GM21515 (cell line): ENCODE results near the gene CEMIP.

Source experiments
- ATAC-seq: cut with Tn5 transposase; IDR thresholded peaks from one replicate; pipeline ENCODE4 v1.9.1; 2021; ENCODE audit not compliant: unreplicated experiment

The CEMIP gene

DNA sequence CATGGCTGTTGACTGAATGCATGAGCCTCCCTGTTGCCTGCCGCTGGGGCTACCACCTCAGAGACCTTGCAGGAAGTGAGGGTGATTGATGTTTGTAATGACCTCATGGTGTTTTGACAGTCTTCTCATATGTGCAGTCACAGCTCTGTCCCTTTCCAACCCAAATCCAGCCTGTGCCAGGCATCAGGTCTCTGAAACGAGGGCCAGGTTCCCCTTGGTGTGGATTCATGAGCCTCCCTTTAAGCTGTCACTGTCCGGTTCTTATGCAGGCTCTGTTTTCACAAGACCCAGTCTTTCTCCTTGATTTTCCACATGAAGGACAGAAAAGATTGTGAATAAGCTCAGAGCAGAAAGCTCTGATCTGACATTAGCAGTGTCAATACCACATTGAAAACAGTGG lies 43.1 kb downstream of the CEMIP start:
- no peak for ATAC-seq

DNA sequence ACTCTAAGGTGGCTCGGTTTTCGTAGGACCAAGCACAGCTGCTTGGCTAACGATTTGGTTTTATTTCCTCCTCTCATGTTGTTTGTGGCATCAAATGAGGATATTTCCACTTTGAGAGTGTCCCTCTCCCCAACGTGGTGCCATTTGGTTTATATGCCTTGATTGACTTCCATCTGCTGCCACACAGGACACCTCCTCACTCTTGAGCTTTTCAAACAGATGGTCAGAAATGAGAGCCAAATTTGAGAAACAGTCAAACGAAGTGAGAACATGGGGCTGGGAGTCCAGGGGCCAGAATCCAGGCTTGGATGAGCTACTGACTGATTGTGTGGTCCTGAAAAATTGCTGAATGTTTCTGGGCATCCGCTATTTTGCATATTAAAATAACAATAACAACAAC lies 43.5 kb downstream of the CEMIP start:
- no peak for ATAC-seq

- no peak for ATAC-seq
Measured at GRCh38 chr15:80823120-80823519, 44.0 kb downstream of the CEMIP start.

GRCh38 chr15:80823995-80824394 lies 44.8 kb downstream of the CEMIP start:
- no peak for ATAC-seq

GRCh38 chr15:80825361-80826030 lies 46.3 kb downstream of the CEMIP start:
- no peak for ATAC-seq

GRCh38 chr15:80828796-80829195 lies 49.6 kb downstream of the CEMIP start:
- no peak for ATAC-seq

DNA sequence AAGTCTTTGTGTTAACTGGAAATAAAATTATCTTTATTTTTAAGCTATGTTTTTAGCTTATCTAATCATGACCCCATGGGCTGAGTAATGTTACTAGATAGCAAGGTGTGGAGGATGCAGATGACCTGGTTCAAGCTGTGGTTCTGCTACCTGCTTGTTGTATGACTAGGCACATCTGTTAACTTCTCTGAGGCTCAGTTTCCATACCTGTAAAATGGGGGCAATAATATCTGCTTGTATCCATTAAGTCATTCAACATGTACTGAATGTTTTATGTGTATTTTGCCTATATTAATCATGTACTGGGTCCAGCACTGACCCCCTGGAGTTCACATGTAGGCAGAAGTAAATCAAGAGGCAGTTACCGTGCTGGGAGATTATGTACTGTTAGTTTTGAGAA lies 51.5 kb downstream of the CEMIP start:
- no peak for ATAC-seq

- ATAC-seq, result no peak
Measured at GRCh38 chr15:80831192-80831591, 52.0 kb downstream of the CEMIP start.

DNA sequence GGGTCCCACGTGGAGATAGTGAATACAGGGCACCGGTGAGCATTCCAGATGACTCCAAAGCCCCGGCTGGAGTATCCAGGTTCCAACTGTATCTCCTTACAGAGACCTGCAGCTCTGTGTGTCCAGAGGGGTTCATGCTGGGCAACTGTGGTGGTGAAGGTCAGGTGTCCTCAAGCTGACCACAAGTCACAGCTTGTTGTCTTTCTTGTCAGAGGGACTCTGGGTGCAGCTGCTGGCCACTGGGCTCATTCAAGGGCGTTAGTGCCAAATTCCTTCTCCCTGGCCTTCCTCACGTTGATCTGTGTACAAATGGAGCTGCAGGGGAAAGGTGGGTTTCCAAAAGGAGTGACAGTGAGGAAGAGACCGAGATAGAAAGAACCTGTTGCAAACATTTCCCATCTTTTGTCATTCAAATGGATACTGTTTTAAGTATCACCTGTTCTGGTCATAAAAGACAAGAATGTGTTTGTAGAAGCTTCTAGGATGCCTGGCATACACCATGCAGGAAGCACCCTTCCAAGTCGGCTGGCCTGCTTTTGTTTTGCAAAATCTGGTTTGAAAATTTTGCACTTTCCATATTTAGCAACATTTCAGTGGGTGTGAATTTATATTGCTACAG lies 52.5 kb downstream of the CEMIP start:
- ATAC-seq, result no peak

DNA sequence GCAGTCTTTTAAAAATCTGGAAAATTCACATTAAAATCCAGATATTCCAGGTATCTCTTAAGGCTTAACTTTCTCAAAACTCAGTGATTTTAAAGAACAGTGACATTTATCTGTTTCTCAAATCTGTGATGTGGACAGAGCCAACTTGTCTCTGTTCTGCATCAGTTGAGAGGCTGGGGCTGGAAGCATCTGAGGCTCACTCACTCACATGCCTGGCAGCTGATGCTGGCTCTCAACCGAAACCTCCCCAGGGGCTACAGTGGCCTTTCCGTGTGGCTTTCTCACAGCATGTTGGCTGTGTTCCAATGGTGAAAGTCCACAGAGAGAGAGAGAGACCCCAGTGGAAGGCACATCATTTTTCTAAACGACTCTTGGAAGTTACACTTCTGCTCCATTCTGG lies 53.5 kb downstream of the CEMIP start:
- ATAC-seq, result no peak

DNA sequence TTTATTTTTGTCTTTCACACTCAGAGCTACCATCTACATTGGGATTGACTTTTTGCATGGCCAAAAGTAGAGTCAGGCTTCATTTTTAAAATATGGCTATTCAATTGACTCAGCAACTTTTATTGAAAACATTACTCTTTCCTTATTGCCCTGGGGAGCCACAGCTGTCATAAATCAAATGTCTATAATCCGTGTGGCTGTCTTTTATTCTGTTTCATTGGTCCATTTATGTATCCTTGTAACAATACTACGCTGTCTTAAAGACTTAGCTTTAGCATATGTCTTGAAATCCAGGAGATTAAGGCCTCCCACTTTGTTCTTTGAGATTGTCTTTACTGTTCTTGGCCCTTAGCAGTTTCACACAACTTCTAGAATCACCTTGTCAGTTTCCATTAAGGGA lies 55.2 kb downstream of the CEMIP start:
- ATAC-seq, result no peak

DNA sequence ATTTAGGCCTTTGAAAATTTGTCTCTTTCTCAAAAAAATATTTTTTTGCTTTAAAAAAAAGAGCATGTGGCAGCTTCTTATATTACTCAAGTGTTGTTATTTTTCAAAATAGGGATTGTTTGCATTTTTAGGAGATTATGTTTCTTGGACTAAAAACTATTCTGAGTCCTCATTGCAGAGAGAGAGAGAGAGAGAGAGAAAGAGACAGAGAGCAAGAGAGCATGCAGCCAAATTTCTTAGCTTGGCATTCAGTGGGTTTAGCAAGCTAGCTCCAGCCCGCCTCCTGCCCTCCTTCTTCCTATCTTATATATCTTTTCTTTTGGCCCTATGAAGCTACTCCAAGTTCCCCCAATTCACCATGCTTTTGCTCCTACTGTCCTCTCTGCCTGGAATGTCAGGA lies 55.7 kb downstream of the CEMIP start:
- no peak for ATAC-seq

DNA sequence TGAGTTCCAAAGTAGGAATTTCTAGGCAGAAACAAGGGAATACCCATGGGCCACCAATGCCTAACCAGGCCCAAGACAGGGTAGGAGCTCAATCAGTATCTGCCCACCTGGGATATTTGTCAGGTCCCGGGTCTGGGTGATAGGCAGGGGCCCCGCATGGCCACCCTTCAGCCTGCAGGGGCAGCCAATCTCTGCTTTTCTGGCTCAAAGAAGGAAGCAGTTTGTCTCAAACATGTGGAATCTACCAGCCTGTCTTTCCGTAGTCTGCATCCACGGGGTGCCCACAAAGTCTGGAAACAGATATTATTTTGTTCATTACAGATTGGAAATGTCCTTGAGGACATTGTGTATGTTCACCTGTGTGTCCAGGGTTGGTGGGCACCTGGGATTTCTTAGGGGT lies 56.2 kb downstream of the CEMIP start:
- no peak for ATAC-seq

DNA sequence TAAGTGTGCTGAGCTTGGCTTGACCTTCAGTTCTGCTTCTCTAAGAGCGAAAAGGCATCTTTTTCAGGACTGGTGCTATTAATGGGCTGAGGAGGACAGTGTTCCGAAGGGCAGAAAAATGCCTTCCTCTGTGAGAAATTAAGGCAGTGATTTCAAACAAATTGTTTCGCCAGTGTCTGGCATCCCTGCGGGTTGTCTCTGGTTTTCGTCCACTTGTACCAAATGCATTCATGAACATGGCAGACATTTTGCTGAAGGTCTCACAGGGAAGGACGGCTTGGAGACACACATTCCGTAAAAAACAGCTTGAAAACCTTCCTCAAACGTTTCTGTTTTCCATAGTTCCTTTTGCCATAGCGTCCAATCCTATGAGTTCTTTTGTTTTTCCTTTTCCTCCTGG lies 57.1 kb downstream of the CEMIP start:
- no peak for ATAC-seq

DNA sequence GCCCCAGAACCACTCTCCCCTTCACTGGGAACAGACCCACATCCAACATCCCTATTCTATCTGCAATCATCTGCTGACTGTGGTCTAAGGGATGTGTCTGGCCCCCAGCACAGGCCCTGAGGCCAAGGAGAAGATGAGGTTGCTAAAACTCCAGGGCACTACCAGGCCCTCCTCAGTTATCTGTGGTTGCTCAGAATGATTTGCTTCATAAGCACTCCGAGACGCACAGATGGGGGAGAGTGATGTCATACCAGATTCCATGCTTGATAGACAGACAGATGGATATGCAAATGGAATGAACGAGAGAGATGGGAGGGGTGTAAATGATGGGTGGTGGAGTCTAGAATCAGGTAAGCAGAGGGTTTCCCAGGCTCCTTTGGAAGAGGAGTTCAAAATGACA lies 57.8 kb downstream of the CEMIP start:
- ATAC-seq, result no peak

GRCh38 chr15:80838012-80838411 lies 58.8 kb downstream of the CEMIP start:
- no peak for ATAC-seq

- ATAC-seq, result no peak
Measured at GRCh38 chr15:80838666-80839065, 59.5 kb downstream of the CEMIP start.

- ATAC-seq, result no peak
Measured at GRCh38 chr15:80839764-80840130, 60.6 kb downstream of the CEMIP start.

GRCh38 chr15:80840182-80841130 lies 61.3 kb downstream of the CEMIP start:
- ATAC-seq, result no peak

DNA sequence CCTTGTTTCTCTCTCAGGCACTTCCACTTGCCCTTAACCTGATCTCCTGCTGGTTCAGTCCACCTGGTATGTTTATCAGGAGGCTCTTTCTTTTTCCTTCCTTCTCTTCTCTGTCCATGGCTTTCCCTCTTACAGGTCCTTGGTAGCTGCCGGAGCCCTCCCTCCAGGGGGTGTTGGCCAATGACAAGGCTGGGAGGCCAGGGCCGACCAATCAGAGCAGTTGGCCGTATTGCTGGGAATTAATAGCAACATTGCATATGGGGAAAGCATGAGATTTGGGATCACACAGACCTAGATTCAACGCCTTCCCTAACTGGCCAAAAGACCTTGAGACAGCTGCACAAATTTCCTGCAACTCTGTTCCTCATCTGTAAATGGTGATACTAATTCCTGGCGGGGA lies 62.4 kb downstream of the CEMIP start:
- no peak for ATAC-seq

DNA sequence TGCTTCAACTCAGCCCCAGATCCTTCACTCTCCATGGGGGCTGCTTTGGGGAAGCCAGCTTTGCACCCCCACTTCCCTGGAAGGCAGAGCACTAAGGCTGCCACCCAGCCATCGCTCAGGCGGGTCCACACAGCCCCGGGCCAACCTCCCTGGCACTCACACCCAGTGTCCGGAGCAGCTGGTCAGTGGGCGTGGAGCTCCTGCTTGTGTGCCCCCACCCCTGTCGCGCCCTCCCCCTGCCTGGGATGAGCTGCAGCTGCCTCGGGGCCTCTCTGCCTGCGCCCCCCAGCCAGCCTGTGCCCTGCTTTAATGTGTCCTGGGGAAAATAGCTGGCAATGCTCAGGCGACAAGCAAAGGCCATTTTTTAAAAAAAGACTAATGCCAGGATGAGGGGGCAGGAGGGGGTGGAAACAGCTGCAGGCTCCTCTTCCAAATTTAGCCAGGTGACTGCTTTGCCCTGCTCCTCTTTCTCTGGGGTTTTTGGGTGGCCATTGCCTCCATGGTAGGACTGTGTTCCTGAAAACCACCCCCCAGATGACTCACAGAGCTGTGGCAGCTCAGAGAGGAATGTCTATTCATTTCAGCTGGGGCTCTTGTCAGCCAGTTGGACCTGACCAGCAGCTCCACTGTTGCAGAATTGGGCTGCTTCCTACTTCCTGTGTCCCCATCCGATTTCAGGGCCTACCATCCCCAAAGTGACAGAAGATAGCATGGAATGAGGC lies 65.0 kb downstream of the CEMIP start:
- no peak for ATAC-seq
